DND-41 (cell line): Measurements from ENCODE around the gene TCERG1L.

Experiments
- EZH2 ChIP-seq: IDR thresholded peaks from 3 replicates; pipeline ENCODE4 v1.6.1; 2012; ENCODE audit warnings: borderline replicate concordance, low read depth, mild to moderate bottlenecking, moderate library complexity, low read length, inconsistent platforms; ENCODE audit not compliant: severe bottlenecking
- TF ChIP-seq, protein P1 (sequence below): IDR thresholded peaks from 2 replicates; pipeline ENCODE4 v1.5.1; 2012; ENCODE audit warnings: borderline replicate concordance, low read length, moderate library complexity, mild to moderate bottlenecking; ENCODE audit not compliant: poor library complexity, severe bottlenecking; ENCODE audit errors: extremely low read depth

DNA sequence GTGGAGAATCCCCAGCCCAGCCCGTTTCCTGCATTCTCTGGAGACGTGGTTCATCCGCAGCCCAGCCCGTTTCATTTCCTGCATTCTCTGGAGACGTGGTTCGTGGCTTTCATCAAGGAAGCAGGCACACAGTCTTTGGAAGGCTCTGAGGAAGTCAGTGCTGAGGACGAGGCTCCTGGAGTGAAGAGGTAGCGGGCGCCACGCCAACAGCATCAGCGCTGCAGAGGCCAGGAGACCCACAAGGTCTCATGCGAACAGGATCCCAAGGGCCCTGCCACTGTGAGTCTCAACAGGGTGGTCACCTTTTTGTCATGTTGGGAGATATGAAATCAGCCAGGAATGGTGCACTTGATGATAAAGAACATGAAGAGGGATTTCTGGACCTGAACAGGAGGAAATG is 12.4 kb upstream of the TCERG1L start:
- TF ChIP-seq, protein P1, sequence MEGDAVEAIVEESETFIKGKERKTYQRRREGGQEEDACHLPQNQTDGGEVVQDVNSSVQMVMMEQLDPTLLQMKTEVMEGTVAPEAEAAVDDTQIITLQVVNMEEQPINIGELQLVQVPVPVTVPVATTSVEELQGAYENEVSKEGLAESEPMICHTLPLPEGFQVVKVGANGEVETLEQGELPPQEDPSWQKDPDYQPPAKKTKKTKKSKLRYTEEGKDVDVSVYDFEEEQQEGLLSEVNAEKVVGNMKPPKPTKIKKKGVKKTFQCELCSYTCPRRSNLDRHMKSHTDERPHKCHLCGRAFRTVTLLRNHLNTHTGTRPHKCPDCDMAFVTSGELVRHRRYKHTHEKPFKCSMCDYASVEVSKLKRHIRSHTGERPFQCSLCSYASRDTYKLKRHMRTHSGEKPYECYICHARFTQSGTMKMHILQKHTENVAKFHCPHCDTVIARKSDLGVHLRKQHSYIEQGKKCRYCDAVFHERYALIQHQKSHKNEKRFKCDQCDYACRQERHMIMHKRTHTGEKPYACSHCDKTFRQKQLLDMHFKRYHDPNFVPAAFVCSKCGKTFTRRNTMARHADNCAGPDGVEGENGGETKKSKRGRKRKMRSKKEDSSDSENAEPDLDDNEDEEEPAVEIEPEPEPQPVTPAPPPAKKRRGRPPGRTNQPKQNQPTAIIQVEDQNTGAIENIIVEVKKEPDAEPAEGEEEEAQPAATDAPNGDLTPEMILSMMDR, result no peak
- TF ChIP-seq EZH2, result no peak
